Activated B cell treated with CpG ODN at 0.5 μM for 24 hours (primary cell): ENCODE results near the gene NF1. TPM values are rescaled to one million over a fixed set of nuclear protein-coding genes. Genes with fewer than 3 reads are reported as not detected.
A peak's percentile ranks its signal among the peaks of the same experiment; 100 is the strongest.

ENCODE experiments used
- ATAC-seq: fragments of 200-7000 bp; cut with Tn5 transposase; one replicate; pipeline ENCODE4 v1.10.0; 2021; ENCODE audit warnings: low read depth, mild to moderate bottlenecking, moderate library complexity
- CTCF ChIA-PET: fragments of 350-600 bp; sonication (Branson Sonifier 250); formaldehyde crosslinking; loops from one replicate; lab custom pipeline; 2021; ENCODE audit warnings: antibody characterized with exemption; lab: Charles Lee
- POLR2A ChIA-PET: fragments of 350-600 bp; sonication (Branson Sonifier 250); formaldehyde crosslinking; loops from one replicate; lab custom pipeline; 2021; ENCODE audit warnings: antibody characterized with exemption; lab: Charles Lee
- DNase-seq: peaks from one replicate; pipeline ENCODE4 v3.0.0; 2022
- H3K27ac Mint-ChIP-seq: one replicate; pipeline ENCODE4 v1.8.0; 2020; ENCODE audit warnings: mixed read lengths
- H3K27me3 Mint-ChIP-seq: one replicate; pipeline ENCODE4 v1.8.0; 2021; ENCODE audit warnings: mixed read lengths
- H3K36me3 Mint-ChIP-seq: one replicate; pipeline ENCODE4 v1.8.0; 2021; ENCODE audit warnings: low read depth, mixed read lengths
- H3K4me1 Mint-ChIP-seq: one replicate; pipeline ENCODE4 v1.8.0; 2021; ENCODE audit warnings: mixed read lengths
- H3K4me3 Mint-ChIP-seq: one replicate; pipeline ENCODE4 v1.8.0; 2020; ENCODE audit warnings: mild to moderate bottlenecking, mixed read lengths
- H3K9me3 Mint-ChIP-seq: one replicate; pipeline ENCODE4 v1.8.0; 2020; ENCODE audit warnings: mixed read lengths
- intact Hi-C: fragments of 100-400 bp; cut with micrococcal nuclease; formaldehyde crosslinking; loops from one replicate; pipeline ENCODE4 v1.15.1; 2024
- total RNA-seq: library from RNA; stranded (reverse); gene quantifications from 2 replicates; pipeline ENCODE4 v1.2.3, GENCODE V29; 2022
- TF ChIP-seq, protein P1 (sequence below): fragments of 200-600 bp; IDR thresholded peaks from one replicate; pipeline ENCODE4 v1.8.0; 2022; ENCODE audit warnings: antibody characterized with exemption, mild to moderate bottlenecking

The NF1 gene
- total RNA-seq, 1 donor from 2014 or later, result 27.4 TPM

- ChIA-PET CTCF (interaction anchor here (1.1 to 2.7 kb wide), 12 partner anchors 13 to 363 kb away, joined by 3 to 18 read pairs (median 5); partner anchors contain the start of gene EVI2B), POLR2A (interaction anchor here (0.5 to 2.2 kb wide), 4 partner anchors 20 to 61 kb away, joined by 4 to 13 read pairs (median 7); no protein-coding TSS in a partner anchor)
- Mint-ChIP-seq H3K4me3 (no peak overlapping the region), H3K9me3 (no peaks in the 10 kb centered on the region), H3K4me1 (peaks cover 35% of the 10 kb centered on the region), H3K27me3 (no peaks in the 10 kb centered on the region), H3K36me3 (peaks cover 6% of the 10 kb centered on the region), H3K27ac (no peak overlapping the region)
- no peak for DNase-seq
- ATAC-seq, result no peak
- TF ChIP-seq, protein P1, sequence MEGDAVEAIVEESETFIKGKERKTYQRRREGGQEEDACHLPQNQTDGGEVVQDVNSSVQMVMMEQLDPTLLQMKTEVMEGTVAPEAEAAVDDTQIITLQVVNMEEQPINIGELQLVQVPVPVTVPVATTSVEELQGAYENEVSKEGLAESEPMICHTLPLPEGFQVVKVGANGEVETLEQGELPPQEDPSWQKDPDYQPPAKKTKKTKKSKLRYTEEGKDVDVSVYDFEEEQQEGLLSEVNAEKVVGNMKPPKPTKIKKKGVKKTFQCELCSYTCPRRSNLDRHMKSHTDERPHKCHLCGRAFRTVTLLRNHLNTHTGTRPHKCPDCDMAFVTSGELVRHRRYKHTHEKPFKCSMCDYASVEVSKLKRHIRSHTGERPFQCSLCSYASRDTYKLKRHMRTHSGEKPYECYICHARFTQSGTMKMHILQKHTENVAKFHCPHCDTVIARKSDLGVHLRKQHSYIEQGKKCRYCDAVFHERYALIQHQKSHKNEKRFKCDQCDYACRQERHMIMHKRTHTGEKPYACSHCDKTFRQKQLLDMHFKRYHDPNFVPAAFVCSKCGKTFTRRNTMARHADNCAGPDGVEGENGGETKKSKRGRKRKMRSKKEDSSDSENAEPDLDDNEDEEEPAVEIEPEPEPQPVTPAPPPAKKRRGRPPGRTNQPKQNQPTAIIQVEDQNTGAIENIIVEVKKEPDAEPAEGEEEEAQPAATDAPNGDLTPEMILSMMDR, result no peak
- intact Hi-C loops, result loop anchor here (2.0 kb wide), 3 partner anchors 63 to 359 kb away; no protein-coding TSS in a partner anchor
Observed at GRCh38 chr17:31371511-31372097, 276.8 kb downstream of the NF1 start.

GRCh38 chr17:31373150-31374093 is 278.6 kb downstream of the NF1 start:
- no peak overlapping the region for H3K4me3 Mint-ChIP-seq
- ChIA-PET POLR2A (interaction anchor here (0.6 to 2.2 kb wide), 3 partner anchors 50 to 461 kb away, joined by 3 to 13 read pairs (median 3); no protein-coding TSS in a partner anchor), CTCF (interaction anchor here (0.6 to 2.7 kb wide), 24 partner anchors 17 to 568 kb away, joined by 3 to 18 read pairs (median 5); partner anchors contain the start of genes EVI2A, EVI2B and TEFM)
- ATAC-seq (peak; percentile 84), DNase-seq (no peak)
- TF ChIP-seq, protein P1, result no peak
- no peak overlapping the region for H3K27ac Mint-ChIP-seq
- H3K9me3 Mint-ChIP-seq, result no peaks in the 10 kb centered on the region
- H3K4me1 Mint-ChIP-seq, result peaks cover 35% of the 10 kb centered on the region
- intact Hi-C loops, result loop anchor here (1.0 to 2.0 kb wide), 5 partner anchors 52 to 361 kb away; partner anchors contain the start of gene EVI2A
- H3K27me3 Mint-ChIP-seq, result no peaks in the 10 kb centered on the region
- peaks cover 2% of the 10 kb centered on the region for H3K36me3 Mint-ChIP-seq

DNA sequence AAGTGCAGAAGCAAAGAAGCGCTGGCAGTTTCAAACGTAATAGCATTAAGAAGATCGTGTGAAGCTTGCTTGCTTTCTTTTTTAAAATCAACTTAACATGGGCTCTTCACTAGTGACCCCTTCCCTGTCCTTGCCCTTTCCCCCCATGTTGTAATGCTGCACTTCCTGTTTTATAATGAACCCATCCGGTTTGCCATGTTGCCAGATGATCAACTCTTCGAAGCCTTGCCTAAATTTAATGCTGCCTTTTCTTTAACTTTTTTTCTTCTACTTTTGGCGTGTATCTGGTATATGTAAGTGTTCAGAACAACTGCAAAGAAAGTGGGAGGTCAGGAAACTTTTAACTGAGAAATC is 279.3 kb downstream of the NF1 start:
- ChIA-PET CTCF (interaction anchor here (0.7 to 2.0 kb wide), 3 partner anchors 54 to 1033 kb away, joined by 3 to 9 read pairs (median 3); no protein-coding TSS in a partner anchor), POLR2A (no interaction called here)
- intact Hi-C loops, result no loop called here
- H3K4me3 Mint-ChIP-seq, result no peak overlapping the region
- peaks cover 2% of the 10 kb centered on the region for H3K36me3 Mint-ChIP-seq
- ATAC-seq (no peak), DNase-seq (no peak)
- H3K27me3 Mint-ChIP-seq, result no peaks in the 10 kb centered on the region
- H3K4me1 Mint-ChIP-seq, result peaks cover 35% of the 10 kb centered on the region
- TF ChIP-seq, protein P1, result no peak
- H3K9me3 Mint-ChIP-seq, result no peaks in the 10 kb centered on the region
- H3K27ac Mint-ChIP-seq, result no peak overlapping the region

DNA sequence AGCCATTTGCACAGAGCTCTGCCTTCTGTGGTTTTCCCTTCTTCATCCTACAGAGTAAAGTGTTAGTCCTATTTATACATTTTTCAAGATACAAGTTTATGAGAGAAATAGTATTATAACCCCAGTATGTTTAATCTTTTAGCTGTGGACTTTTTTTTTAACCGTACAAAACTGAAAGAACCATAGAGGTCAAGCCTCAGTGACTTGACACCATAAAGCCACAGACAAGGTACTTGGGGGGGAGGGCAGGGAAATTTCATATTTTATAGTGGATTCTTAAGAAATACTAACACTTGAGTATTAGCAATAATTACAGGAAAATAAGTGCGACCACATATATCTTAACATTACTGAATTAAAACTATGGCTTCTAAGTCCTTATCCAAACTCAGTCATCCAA is 279.7 kb downstream of the NF1 start:
- H3K36me3 Mint-ChIP-seq, result peaks cover 2% of the 10 kb centered on the region
- H3K4me1 Mint-ChIP-seq, result peaks cover 33% of the 10 kb centered on the region
- TF ChIP-seq, protein P1, result no peak
- H3K27me3 Mint-ChIP-seq, result no peaks in the 10 kb centered on the region
- ATAC-seq (no peak), DNase-seq (no peak)
- no peaks in the 10 kb centered on the region for H3K9me3 Mint-ChIP-seq
- no peak overlapping the region for H3K4me3 Mint-ChIP-seq
- ChIA-PET CTCF (interaction anchor here (0.7 to 2.0 kb wide), 3 partner anchors 54 to 1034 kb away, joined by 3 to 9 read pairs (median 3); no protein-coding TSS in a partner anchor), POLR2A (interaction anchor here (1.0 kb wide), 1 partner anchor 53 kb away, joined by 3 read pairs; the partner anchor contains the start of gene EVI2A)
- intact Hi-C loops, result no loop called here
- no peak overlapping the region for H3K27ac Mint-ChIP-seq
